Lower leg skin (tissue), 4 donors: ENCODE data around the gene TMEM170A. TPM values are rescaled to one million over a fixed set of nuclear protein-coding genes. Genes with fewer than 3 reads are reported as not detected.
"Not testable (repeated sequence)": the region's sequence is repeated elsewhere in the genome, so short reads cannot be mapped to it uniquely, and the experiment has no call there.

ENCODE experiments used
- DNase-seq, 2 donors: peaks; one replicate each; pipeline ENCODE4 v3.0.0-alpha.2; 2019; ENCODE audit warnings: low spot score in 2 of 2
- H3K4me3 ChIP-seq: fragments of 200-600 bp; sonication (generic); 2 replicates; pipeline ENCODE4 v1.5.1; 2017; ENCODE audit warnings: mild to moderate bottlenecking, low read depth; ENCODE audit not compliant: poor library complexity, severe bottlenecking
- POLR2A ChIP-seq, 2 donors: fragments of 450-650 bp; IDR thresholded peaks; one replicate each; pipeline ENCODE4 v1.6.1; 2016 to 2017; ENCODE audit warnings: antibody characterized with exemption in 2 of 2, mild to moderate bottlenecking in 1 of 2, moderate library complexity in 1 of 2
- WGBS, 2 donors: methylation state at CpG; one replicate each; pipeline ENCODE4 v1.1.5; 2018; 5-methylcytosine and 5-hydroxymethylcytosine counted together
- intact Hi-C: fragments of 100-400 bp; cut with DNase I; formaldehyde crosslinking; loops from one replicate; pipeline ENCODE4 v1.15.0; 2023; ENCODE audit warnings: low total_unique reads
- total RNA-seq, 4 donors: library from RNA; depleted of rRNA; stranded (reverse); fragments of >200 nt; gene quantifications; one replicate each; pipeline ENCODE4 v1.1.0, GENCODE V29; 2016
- TF ChIP-seq, protein P1 (sequence below), 3 donors: fragments of 450-650 bp; IDR thresholded peaks; one replicate each; pipeline ENCODE4 v1.5.1; 2016; ENCODE audit warnings: antibody characterized with exemption in 3 of 3, mild to moderate bottlenecking in 3 of 3, moderate library complexity in 2 of 3

Gene TMEM170A
- total RNA-seq, 4 donors from 2014 or later = 13.6 to 15.7 (median 15.0) TPM

DNA sequence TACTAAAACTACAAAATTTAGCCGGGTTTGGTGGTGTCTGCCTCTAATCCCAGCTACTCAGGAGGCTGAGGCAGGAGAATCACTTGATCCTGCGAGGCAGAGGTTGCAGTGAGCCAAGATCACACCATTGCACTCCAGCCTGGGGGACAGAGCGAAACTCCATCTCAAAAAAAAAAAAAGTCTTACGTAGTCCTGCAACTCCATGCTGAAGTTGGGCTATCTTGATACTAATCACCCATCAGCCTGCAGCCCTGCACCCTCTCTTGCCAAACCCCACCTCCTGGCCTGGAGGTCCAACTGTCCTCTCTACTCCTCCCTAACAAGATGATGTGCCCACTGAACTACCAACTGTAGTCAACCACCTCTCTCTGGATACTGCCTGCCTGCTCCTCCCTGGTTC is 4.8 kb downstream of the TMEM170A start:
- intact Hi-C loops = loop anchor here (10.0 kb wide), 1 partner anchor 165 kb away; the partner anchor contains the start of gene ADAT1
- TF ChIP-seq, protein P1, sequence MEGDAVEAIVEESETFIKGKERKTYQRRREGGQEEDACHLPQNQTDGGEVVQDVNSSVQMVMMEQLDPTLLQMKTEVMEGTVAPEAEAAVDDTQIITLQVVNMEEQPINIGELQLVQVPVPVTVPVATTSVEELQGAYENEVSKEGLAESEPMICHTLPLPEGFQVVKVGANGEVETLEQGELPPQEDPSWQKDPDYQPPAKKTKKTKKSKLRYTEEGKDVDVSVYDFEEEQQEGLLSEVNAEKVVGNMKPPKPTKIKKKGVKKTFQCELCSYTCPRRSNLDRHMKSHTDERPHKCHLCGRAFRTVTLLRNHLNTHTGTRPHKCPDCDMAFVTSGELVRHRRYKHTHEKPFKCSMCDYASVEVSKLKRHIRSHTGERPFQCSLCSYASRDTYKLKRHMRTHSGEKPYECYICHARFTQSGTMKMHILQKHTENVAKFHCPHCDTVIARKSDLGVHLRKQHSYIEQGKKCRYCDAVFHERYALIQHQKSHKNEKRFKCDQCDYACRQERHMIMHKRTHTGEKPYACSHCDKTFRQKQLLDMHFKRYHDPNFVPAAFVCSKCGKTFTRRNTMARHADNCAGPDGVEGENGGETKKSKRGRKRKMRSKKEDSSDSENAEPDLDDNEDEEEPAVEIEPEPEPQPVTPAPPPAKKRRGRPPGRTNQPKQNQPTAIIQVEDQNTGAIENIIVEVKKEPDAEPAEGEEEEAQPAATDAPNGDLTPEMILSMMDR (IDR thresholded peaks at IDR 0.05) = no peak
- H3K4me3 ChIP-seq = no peak overlapping the region
- 93 to 98% methylated on average over 4 of the region's 4 CpGs for WGBS, 2 donors
- no peak for DNase-seq

GRCh38 chr16:75458439-75458838 is 6.0 kb downstream of the TMEM170A start:
- no peak for TF ChIP-seq POLR2A (IDR thresholded peaks at IDR 0.05)
- intact Hi-C loops = no loop called here

GRCh38 chr16:75458029-75458428 is 6.5 kb downstream of the TMEM170A start:
- WGBS, 2 donors = 91 to 94% methylated on average over 4 of the region's 4 CpGs

More at GRCh38 chr16:75458439-75458838, 6.0 kb downstream of the TMEM170A start:
- no peak for DNase-seq
- H3K4me3 ChIP-seq = no peak overlapping the region
- WGBS, 2 donors = 94 to 95% methylated on average over 2 of the region's 2 CpGs

GRCh38 chr16:75457485-75458021 is 6.9 kb downstream of the TMEM170A start:
- DNase-seq = peak in 1 of 2 donors; percentile 60
- 97 to 98% methylated on average over 5 of the region's 5 CpGs for WGBS, 2 donors
- no peak for TF ChIP-seq POLR2A (IDR thresholded peaks at IDR 0.05)
- TF ChIP-seq, protein P1 (IDR thresholded peaks at IDR 0.05) = no peak
- intact Hi-C loops = no loop called here
- H3K4me3 ChIP-seq = no peak overlapping the region

More at GRCh38 chr16:75458029-75458428, 6.5 kb downstream of the TMEM170A start:
- no peak for TF ChIP-seq POLR2A (IDR thresholded peaks at IDR 0.05)
- TF ChIP-seq, protein P1 (IDR thresholded peaks at IDR 0.05) = no peak
- H3K4me3 ChIP-seq = no peak overlapping the region
- no peak for DNase-seq
- intact Hi-C loops = no loop called here

GRCh38 chr16:75456971-75457370 is 7.5 kb downstream of the TMEM170A start:
- TF ChIP-seq POLR2A (IDR thresholded peaks at IDR 0.05) = no peak
- TF ChIP-seq, protein P1 (IDR thresholded peaks at IDR 0.05) = no peak
- DNase-seq = peak in 1 of 2 donors; percentile 34
- intact Hi-C loops = no loop called here
- no peak overlapping the region for H3K4me3 ChIP-seq
- 90 to 91% methylated on average over 1 of the region's 1 CpG for WGBS, 2 donors

DNA sequence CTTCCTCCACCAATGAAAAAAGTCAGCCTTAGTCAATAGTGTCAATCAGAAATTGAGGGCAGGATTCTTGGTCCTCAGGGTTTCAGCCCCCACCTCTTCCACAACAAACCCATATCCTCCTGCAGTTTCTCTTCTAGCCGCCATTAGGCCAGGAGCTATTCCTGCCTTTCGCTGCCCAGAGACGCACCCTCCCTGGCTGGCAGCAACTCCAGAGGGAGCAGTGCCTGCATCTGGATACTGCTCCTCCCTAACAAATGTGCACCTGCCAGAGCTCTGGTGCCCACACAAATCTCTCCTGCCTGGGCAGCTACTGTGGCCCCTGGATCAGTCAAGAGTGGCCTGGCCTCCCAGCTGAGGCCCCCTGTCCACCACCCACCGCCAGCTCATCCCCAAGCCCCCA is 8.0 kb downstream of the TMEM170A start:
- 78 to 82% methylated on average over 4 of the region's 4 CpGs for WGBS, 2 donors
- peak in 1 of 2 donors; percentile 48 for DNase-seq
- intact Hi-C loops = not testable (repeated sequence)

GRCh38 chr16:75455677-75456076 is 8.8 kb downstream of the TMEM170A start:
- WGBS, 2 donors = 70 to 78% methylated on average over 5 of the region's 5 CpGs
- intact Hi-C loops = no loop called here
- TF ChIP-seq POLR2A (IDR thresholded peaks at IDR 0.05) = no peak

More for the DNA sequence above, 8.0 kb downstream of the TMEM170A start:
- not testable (repeated sequence) for H3K4me3 ChIP-seq

More at GRCh38 chr16:75455677-75456076, 8.8 kb downstream of the TMEM170A start:
- peak in 1 of 2 donors; percentile 39 for DNase-seq
- no peak overlapping the region for H3K4me3 ChIP-seq
